GM12892 (cell line): ENCODE data around the gene CEMIP2.

ENCODE experiments used
- POLR2A ChIP-seq: IDR thresholded peaks from 2 replicates; pipeline ENCODE4 v1.6.1; 2011; ENCODE audit warnings: low read depth, low read length, control low read depth
- POLR2AphosphoS5 ChIP-seq: IDR thresholded peaks from 2 replicates; pipeline ENCODE4 v1.6.1; 2011; ENCODE audit warnings: low read depth, low read length, control low read depth
- TAF1 ChIP-seq: IDR thresholded peaks from 2 replicates; pipeline ENCODE4 v1.6.1; 2011; ENCODE audit warnings: low read depth, mild to moderate bottlenecking, control low read depth, low read length, borderline replicate concordance

DNA sequence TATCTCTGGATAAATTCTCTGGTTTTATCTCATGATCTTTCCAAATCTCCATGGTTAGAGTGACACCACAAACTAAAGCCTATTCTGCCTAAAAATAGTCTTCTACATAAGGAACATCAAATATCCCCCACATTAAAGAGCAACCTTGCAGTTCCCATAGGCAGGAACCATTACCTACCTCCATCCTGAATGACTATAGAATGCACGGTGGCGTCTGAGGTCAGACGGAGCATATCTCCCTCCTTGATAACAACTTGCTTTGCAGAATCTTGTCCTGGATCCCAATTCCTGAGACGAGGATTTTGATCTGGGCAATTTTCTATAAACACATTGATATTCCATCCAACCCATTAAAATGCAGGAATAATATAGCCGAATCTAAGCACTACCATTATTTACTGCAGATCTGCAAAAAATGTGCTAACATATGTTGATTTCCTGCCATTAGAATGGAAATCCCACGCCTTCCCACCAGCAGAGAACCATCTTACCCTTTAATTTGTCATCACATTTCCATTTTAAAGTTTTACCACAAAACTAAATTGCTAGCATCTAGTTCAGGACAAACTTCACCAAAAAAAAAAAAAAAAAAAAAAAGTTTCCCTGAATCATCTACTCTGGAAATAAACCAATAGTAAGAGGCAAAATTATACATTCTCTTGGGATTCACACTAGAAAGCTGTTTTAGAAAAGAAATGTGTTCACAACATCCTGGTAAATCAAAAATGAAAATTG, 22.1 kb downstream of the CEMIP2 start:
- TF ChIP-seq TAF1 = no peak
- no peak for TF ChIP-seq POLR2AphosphoS5
- TF ChIP-seq POLR2A = no peak
